ENCODE measurements around the gene ELL. TPM values are rescaled to one million over a fixed set of nuclear protein-coding genes. Genes with fewer than 3 reads are reported as not detected.
A peak's percentile ranks its signal among the peaks of the same experiment; 100 is the strongest.

The ELL gene
- total RNA-seq, 1 donor from 2014 or later = 16.0 TPM

GRCh38 chr19:18439025-18439909 is 82.6 kb downstream of the ELL start:
- peaks cover 8% of the 10 kb centered on the region for H3K79me2 ChIP-seq (ENCODE audit: insufficient read depth, low read length)
- DNase-seq (ENCODE audit: low read depth) (peak; percentile 40), FAIRE-seq (no peak)
- peak overlapping the region; percentile 88 for H3K4me2 ChIP-seq (ENCODE audit: low read length)
- peaks cover 56% of the 10 kb centered on the region for H4K20me1 ChIP-seq (ENCODE audit: insufficient read depth, low read length)
- no peaks in the 10 kb centered on the region for H3K9me3 Mint-ChIP-seq (ENCODE audit: unreplicated experiment)
- peaks cover 31% of the 10 kb centered on the region for H3K4me1 ChIP-seq (ENCODE audit: insufficient read depth, low read length)
- H3K27ac ChIP-seq (ENCODE audit: low read depth, low read length) = no peak overlapping the region
- no peaks in the 10 kb centered on the region for H3K36me3 ChIP-seq (ENCODE audit: insufficient read depth, low read length)
- no peak overlapping the region for H3K4me3 ChIP-seq (ENCODE audit: insufficient read depth, low read depth, low read length)
- H3K36me3 Mint-ChIP-seq (ENCODE audit: low read depth, unreplicated experiment) = peaks cover 11% of the 10 kb centered on the region
- H3K4me3 Mint-ChIP-seq (ENCODE audit: unreplicated experiment) = peak overlapping the region; percentile 70
- no peak overlapping the region for H3K9ac ChIP-seq (ENCODE audit: low read length)
- H2AFZ ChIP-seq (ENCODE audit: low read depth, low read length) = no peak overlapping the region
- no peaks in the 10 kb centered on the region for H3K9me3 ChIP-seq (ENCODE audit: insufficient read depth, low read depth, low read length)
- no peaks in the 10 kb centered on the region for H3K27me3 Mint-ChIP-seq (ENCODE audit: low read depth, unreplicated experiment)
- peaks cover 23% of the 10 kb centered on the region for H3K4me1 Mint-ChIP-seq (ENCODE audit: low read depth, unreplicated experiment)
- TF ChIP-seq, protein P1, sequence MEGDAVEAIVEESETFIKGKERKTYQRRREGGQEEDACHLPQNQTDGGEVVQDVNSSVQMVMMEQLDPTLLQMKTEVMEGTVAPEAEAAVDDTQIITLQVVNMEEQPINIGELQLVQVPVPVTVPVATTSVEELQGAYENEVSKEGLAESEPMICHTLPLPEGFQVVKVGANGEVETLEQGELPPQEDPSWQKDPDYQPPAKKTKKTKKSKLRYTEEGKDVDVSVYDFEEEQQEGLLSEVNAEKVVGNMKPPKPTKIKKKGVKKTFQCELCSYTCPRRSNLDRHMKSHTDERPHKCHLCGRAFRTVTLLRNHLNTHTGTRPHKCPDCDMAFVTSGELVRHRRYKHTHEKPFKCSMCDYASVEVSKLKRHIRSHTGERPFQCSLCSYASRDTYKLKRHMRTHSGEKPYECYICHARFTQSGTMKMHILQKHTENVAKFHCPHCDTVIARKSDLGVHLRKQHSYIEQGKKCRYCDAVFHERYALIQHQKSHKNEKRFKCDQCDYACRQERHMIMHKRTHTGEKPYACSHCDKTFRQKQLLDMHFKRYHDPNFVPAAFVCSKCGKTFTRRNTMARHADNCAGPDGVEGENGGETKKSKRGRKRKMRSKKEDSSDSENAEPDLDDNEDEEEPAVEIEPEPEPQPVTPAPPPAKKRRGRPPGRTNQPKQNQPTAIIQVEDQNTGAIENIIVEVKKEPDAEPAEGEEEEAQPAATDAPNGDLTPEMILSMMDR (IDR thresholded peaks at IDR 0.05; ENCODE audit: insufficient read depth, low read depth, low read length) = no peak
- TF ChIP-seq EZH2 (IDR thresholded peaks at IDR 0.05; ENCODE audit: insufficient read depth, low read length) = no peak
- peak overlapping the region; percentile 84 for H3K27ac Mint-ChIP-seq (ENCODE audit: unreplicated experiment)
- no peaks in the 10 kb centered on the region for H3K27me3 ChIP-seq (ENCODE audit: insufficient read depth, low read length)

DNA sequence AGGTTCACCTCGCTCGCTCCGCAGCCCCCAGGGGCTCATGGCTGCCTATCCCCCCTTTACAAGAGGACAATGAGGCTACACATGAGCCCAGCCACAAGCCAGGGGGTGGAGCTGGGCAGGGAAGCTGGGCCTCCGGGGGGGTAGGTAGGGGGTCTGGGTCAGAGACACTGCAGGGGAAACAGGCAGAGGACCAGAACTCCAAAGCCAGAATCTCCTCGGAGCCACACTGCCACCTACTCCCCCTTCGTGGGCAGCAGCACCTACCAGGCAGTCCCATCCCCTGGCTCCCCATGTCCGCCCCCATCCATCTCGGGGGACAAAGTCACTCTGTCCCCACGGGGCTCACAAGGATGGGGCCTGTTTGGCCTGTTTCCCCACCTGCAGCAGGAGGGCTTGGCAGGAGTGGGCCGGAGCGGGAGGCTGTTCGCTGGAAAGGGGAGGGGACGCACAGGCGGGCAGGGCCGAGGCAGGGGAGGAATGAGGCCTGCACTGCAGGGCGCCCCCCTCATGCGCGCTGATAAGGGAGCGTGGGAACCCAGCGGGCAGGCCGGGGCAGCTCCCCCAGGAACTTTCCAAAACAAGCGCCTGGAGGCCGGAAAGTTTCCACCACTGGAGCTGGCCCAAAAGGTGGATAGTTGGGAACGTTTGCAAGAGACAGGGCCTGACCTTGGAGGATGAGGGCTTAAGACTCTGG is 83.4 kb downstream of the ELL start:
- Histone ChIP-seq H3K27ac (ENCODE audit: low read depth, low read length) (no peak overlapping the region), H3K36me3 (ENCODE audit: insufficient read depth, low read length) (no peaks in the 10 kb centered on the region), H3K4me2 (ENCODE audit: low read length) (peak overlapping the region; percentile 88), H3K9me3 (ENCODE audit: insufficient read depth, low read depth, low read length) (no peaks in the 10 kb centered on the region), H3K9ac (ENCODE audit: low read length) (no peak overlapping the region), H3K4me1 (ENCODE audit: insufficient read depth, low read length) (peaks cover 31% of the 10 kb centered on the region), H2AFZ (ENCODE audit: low read depth, low read length) (no peak overlapping the region), H3K27me3 (ENCODE audit: insufficient read depth, low read length) (no peaks in the 10 kb centered on the region), H4K20me1 (ENCODE audit: insufficient read depth, low read length) (peaks cover 54% of the 10 kb centered on the region), H3K79me2 (ENCODE audit: insufficient read depth, low read length) (peaks cover 11% of the 10 kb centered on the region), H3K4me3 (ENCODE audit: insufficient read depth, low read depth, low read length) (no peak overlapping the region)
- no peak for DNase-seq (ENCODE audit: low read depth)
- Mint-ChIP-seq H3K36me3 (ENCODE audit: low read depth, unreplicated experiment) (peaks cover 11% of the 10 kb centered on the region), H3K9me3 (ENCODE audit: unreplicated experiment) (no peaks in the 10 kb centered on the region), H3K27ac (ENCODE audit: unreplicated experiment) (peak overlapping the region; percentile 84), H3K4me1 (ENCODE audit: low read depth, unreplicated experiment) (peaks cover 23% of the 10 kb centered on the region), H3K4me3 (ENCODE audit: unreplicated experiment) (peak overlapping the region; percentile 66), H3K27me3 (ENCODE audit: low read depth, unreplicated experiment) (no peaks in the 10 kb centered on the region)
- TF ChIP-seq EZH2 (IDR thresholded peaks at IDR 0.05; ENCODE audit: insufficient read depth, low read length) = no peak
- TF ChIP-seq, protein P1 (IDR thresholded peaks at IDR 0.05; ENCODE audit: insufficient read depth, low read depth, low read length) = no peak
- FAIRE-seq = no peak
